ENCODE data around the gene SIGLEC15.

Gene SIGLEC15

GRCh38 chr18:45870419-45870818 is 44.9 kb downstream of the SIGLEC15 start:
- H3K27me3 ChIP-seq (replicated peaks; ENCODE audit: control insufficient read depth, insufficient read depth, low read length) = no peaks in the 10 kb centered on the region
- no peak for DNase-seq (ENCODE audit: extremely low read depth, insufficient read length)
- peaks cover 7% of the 10 kb centered on the region for H3K36me3 ChIP-seq (ENCODE audit: control insufficient read depth, insufficient read depth, low read length)
- no peak for TF ChIP-seq CTCF (IDR thresholded peaks at IDR 0.05; ENCODE audit: insufficient read depth, low read length, poor library complexity, severe bottlenecking)
- H3K4me3 ChIP-seq (replicated peaks; ENCODE audit: low read depth, low read length) = no peak overlapping the region

GRCh38 chr18:45871431-45872084 is 46.1 kb downstream of the SIGLEC15 start:
- no peak overlapping the region for H3K4me3 ChIP-seq (replicated peaks; ENCODE audit: low read depth, low read length)
- H3K27me3 ChIP-seq (replicated peaks; ENCODE audit: control insufficient read depth, insufficient read depth, low read length) = no peaks in the 10 kb centered on the region
- no peak for TF ChIP-seq CTCF (IDR thresholded peaks at IDR 0.05; ENCODE audit: insufficient read depth, low read length, poor library complexity, severe bottlenecking)
- peaks cover 2% of the 10 kb centered on the region for H3K36me3 ChIP-seq (ENCODE audit: control insufficient read depth, insufficient read depth, low read length)
- DNase-seq (ENCODE audit: extremely low read depth, insufficient read length) = no peak

- Histone ChIP-seq H3K27me3 (replicated peaks; ENCODE audit: control insufficient read depth, insufficient read depth, low read length) (no peaks in the 10 kb centered on the region), H3K4me3 (replicated peaks; ENCODE audit: low read depth, low read length) (no peak overlapping the region), H3K36me3 (ENCODE audit: control insufficient read depth, insufficient read depth, low read length) (peaks cover 1% of the 10 kb centered on the region)
- DNase-seq (ENCODE audit: extremely low read depth, insufficient read length) = peak; percentile 68
- TF ChIP-seq CTCF (IDR thresholded peaks at IDR 0.05; ENCODE audit: insufficient read depth, low read length, poor library complexity, severe bottlenecking) = no peak
These were observed 49.2 kb downstream of the SIGLEC15 start for GRCh38 chr18:45874491-45875184.

GRCh38 chr18:45876161-45876560 is 50.7 kb downstream of the SIGLEC15 start:
- Histone ChIP-seq H3K36me3 (ENCODE audit: control insufficient read depth, insufficient read depth, low read length) (no peaks in the 10 kb centered on the region; the same call in none of the 2 replicates), H3K4me3 (replicated peaks; ENCODE audit: low read depth, low read length) (no peak overlapping the region), H3K27me3 (replicated peaks; ENCODE audit: control insufficient read depth, insufficient read depth, low read length) (no peaks in the 10 kb centered on the region)
- DNase-seq (ENCODE audit: extremely low read depth, insufficient read length) = no peak
- TF ChIP-seq CTCF (IDR thresholded peaks at IDR 0.05; ENCODE audit: insufficient read depth, low read length, poor library complexity, severe bottlenecking) = no peak

GRCh38 chr18:45877403-45877802 is 51.9 kb downstream of the SIGLEC15 start:
- H3K4me3 ChIP-seq (replicated peaks; ENCODE audit: low read depth, low read length) = no peak overlapping the region
- no peaks in the 10 kb centered on the region for H3K27me3 ChIP-seq (replicated peaks; ENCODE audit: control insufficient read depth, insufficient read depth, low read length)
- no peaks in the 10 kb centered on the region; the same call in none of the 2 replicates for H3K36me3 ChIP-seq (ENCODE audit: control insufficient read depth, insufficient read depth, low read length)
- no peak for DNase-seq (ENCODE audit: extremely low read depth, insufficient read length)
- no peak for TF ChIP-seq CTCF (IDR thresholded peaks at IDR 0.05; ENCODE audit: insufficient read depth, low read length, poor library complexity, severe bottlenecking)

Measured in GM06990 (cell line).